ENCODE measurements around the gene YBX1.

The YBX1 gene

GRCh38 chr1:42735477-42736105 is 53.4 kb downstream of the YBX1 start:
- DNase-seq = no peak

- no peak for DNase-seq
Observed at GRCh38 chr1:42736152-42736551, 53.9 kb downstream of the YBX1 start.

GRCh38 chr1:42736571-42737200 is 54.5 kb downstream of the YBX1 start:
- DNase-seq = no peak

- DNase-seq = no peak
Observed at GRCh38 chr1:42737257-42737656, 55.0 kb downstream of the YBX1 start.

- no peak for DNase-seq
Observed at GRCh38 chr1:42737986-42738677, 55.9 kb downstream of the YBX1 start.

GRCh38 chr1:42738678-42739226 is 56.5 kb downstream of the YBX1 start:
- DNase-seq = no peak

GRCh38 chr1:42739753-42740700 is 57.8 kb downstream of the YBX1 start, which contains the start of gene CLDN19:
TSS of gene CLDN19 (minus strand) at chr1:42740236. CDS start at chr1:42740063, 173 bp downstream.
- no peak for DNase-seq

- no peak for DNase-seq
Observed at GRCh38 chr1:42740851-42741580, 58.8 kb downstream of the YBX1 start.

GRCh38 chr1:42741706-42742105 is 59.5 kb downstream of the YBX1 start:
- no peak for DNase-seq

GRCh38 chr1:42742141-42742540 is 59.9 kb downstream of the YBX1 start:
- DNase-seq = no peak

GRCh38 chr1:42742617-42743316 is 60.5 kb downstream of the YBX1 start:
- no peak for DNase-seq

GRCh38 chr1:42743317-42744147 is 61.3 kb downstream of the YBX1 start:
- no peak for DNase-seq

GRCh38 chr1:42744148-42744413 is 61.9 kb downstream of the YBX1 start:
- DNase-seq = no peak

GRCh38 chr1:42745851-42746250 is 63.6 kb downstream of the YBX1 start:
- DNase-seq = no peak

- DNase-seq = peak; percentile 39
Observed at GRCh38 chr1:42746436-42747105, 64.4 kb downstream of the YBX1 start.

GRCh38 chr1:42747125-42747524 is 64.9 kb downstream of the YBX1 start:
- DNase-seq = peak; percentile 72

GRCh38 chr1:42748021-42748420 is 65.8 kb downstream of the YBX1 start:
- no peak for DNase-seq

- DNase-seq = no peak
Observed at GRCh38 chr1:42748461-42749410, 66.5 kb downstream of the YBX1 start.

- DNase-seq = no peak
Observed at GRCh38 chr1:42750041-42750440, 67.8 kb downstream of the YBX1 start.

Measured in activated CD8-positive, alpha-beta memory T cell treated with anti-CD3 and anti-CD28 coated beads, Interleukin-2, amount 50 U/mL, for 48 hours (primary cell).